Mesenchymal stem cell (in vitro differentiated cells and primary cell): ENCODE results near the gene DRD2.
A peak's percentile ranks its signal among the peaks of the same experiment; 100 is the strongest.

ENCODE experiments used
- DNase-seq: peaks from one replicate; pipeline ENCODE4 v3.0.0-alpha.2; 2013
- H2AFZ ChIP-seq: one replicate; pipeline ENCODE4 v1.6.1; 2013; ENCODE audit warnings: low read depth, mild to moderate bottlenecking, control low read depth, inconsistent platforms, low read length, moderate library complexity
- H2AK5ac ChIP-seq: 2 replicates; pipeline ENCODE4 v1.6.1; 2013; ENCODE audit warnings: low read length, moderate library complexity, mild to moderate bottlenecking, inconsistent platforms; ENCODE audit not compliant: severe bottlenecking
- H2BK120ac ChIP-seq: one replicate; pipeline ENCODE4 v1.6.1; 2013; ENCODE audit warnings: low read depth, mild to moderate bottlenecking, inconsistent platforms, low read length, moderate library complexity
- H2BK12ac ChIP-seq, 2 experiments: one replicate each; pipeline ENCODE4 v1.6.1; 2013; ENCODE audit warnings: inconsistent platforms in 2 of 2, low read length in 2 of 2, mild to moderate bottlenecking in 2 of 2, moderate library complexity in 2 of 2, control low read depth in 1 of 2
- H2BK15ac ChIP-seq: one replicate; pipeline ENCODE4 v1.6.1; 2013; ENCODE audit warnings: mild to moderate bottlenecking, low read depth, inconsistent platforms; ENCODE audit not compliant: poor library complexity, severe bottlenecking
- H2BK5ac ChIP-seq: 2 replicates; pipeline ENCODE4 v1.6.1; 2013; ENCODE audit warnings: low read depth, mild to moderate bottlenecking, low read length, control low read depth, inconsistent platforms; ENCODE audit not compliant: poor library complexity, severe bottlenecking
- H3K14ac ChIP-seq, 2 experiments: one replicate each; pipeline ENCODE4 v1.6.1; 2013; ENCODE audit warnings: inconsistent platforms in 2 of 2, low read length in 2 of 2, control low read depth in 1 of 2, mild to moderate bottlenecking in 1 of 2, moderate library complexity in 1 of 2
- H3K18ac ChIP-seq, 2 experiments: one replicate each; pipeline ENCODE4 v1.6.1; 2013; ENCODE audit warnings: inconsistent platforms in 2 of 2, low read length in 2 of 2, control low read depth in 1 of 2, low read depth in 1 of 2, mild to moderate bottlenecking in 1 of 2
- H3K23ac ChIP-seq, 2 experiments: one replicate each; pipeline ENCODE4 v1.6.1; 2013; ENCODE audit warnings: inconsistent platforms in 2 of 2, low read length in 2 of 2, mild to moderate bottlenecking in 2 of 2, moderate library complexity in 2 of 2, control low read depth in 1 of 2
- H3K27ac ChIP-seq: 2 replicates; pipeline ENCODE4 v1.5.1; 2013; ENCODE audit warnings: mild to moderate bottlenecking, moderate library complexity, low read length, control low read depth, inconsistent platforms; ENCODE audit not compliant: poor library complexity, severe bottlenecking
- H3K27me3 ChIP-seq, 2 experiments: 2 replicates each; pipeline versions ENCODE4 v1.6.1 to v1.7.0; 2013; ENCODE audit warnings: low read length in 2 of 2, mild to moderate bottlenecking in 2 of 2, moderate library complexity in 2 of 2, control low read depth in 1 of 2, inconsistent platforms in 1 of 2; ENCODE audit not compliant: control insufficient read depth in 1 of 2, insufficient read depth in 1 of 2
- H3K36me3 ChIP-seq, 2 experiments: 2 replicates each; pipeline versions ENCODE4 v1.6.1 to v1.7.0; 2013; ENCODE audit warnings: low read length in 2 of 2, control low read depth in 1 of 2, inconsistent platforms in 1 of 2, low read depth in 1 of 2, mild to moderate bottlenecking in 1 of 2; ENCODE audit not compliant: insufficient read depth in 2 of 2, control insufficient read depth in 1 of 2
- H3K4ac ChIP-seq, 2 experiments: one replicate each; pipeline ENCODE4 v1.6.1; 2013; ENCODE audit warnings: inconsistent platforms in 2 of 2, low read length in 2 of 2, mild to moderate bottlenecking in 2 of 2, moderate library complexity in 2 of 2, control low read depth in 1 of 2, low read depth in 1 of 2
- H3K4me1 ChIP-seq: 2 replicates; pipeline ENCODE4 v1.6.1; 2013; ENCODE audit warnings: low read depth, low read length, control low read depth; ENCODE audit not compliant: control insufficient read depth, insufficient read depth
- H3K4me2 ChIP-seq: 2 replicates; pipeline ENCODE4 v1.6.1; 2013; ENCODE audit warnings: low read length, mild to moderate bottlenecking, inconsistent platforms; ENCODE audit not compliant: poor library complexity, severe bottlenecking
- H3K4me3 ChIP-seq, 2 experiments: 2 replicates each; pipeline versions ENCODE4 v1.5.1 to v1.7.0; 2013; ENCODE audit warnings: low read length in 2 of 2, mild to moderate bottlenecking in 2 of 2, control low read depth in 1 of 2, low read depth in 1 of 2; ENCODE audit not compliant: insufficient read depth in 1 of 2
- H3K79me1 ChIP-seq: replicated peaks from 2 replicates; pipeline ENCODE4 v1.6.1; 2013; ENCODE audit warnings: mild to moderate bottlenecking, control low read depth, low read length, inconsistent platforms; ENCODE audit not compliant: poor library complexity, severe bottlenecking
- H3K9ac ChIP-seq: 2 replicates; pipeline ENCODE4 v1.7.0; 2013; ENCODE audit warnings: mild to moderate bottlenecking, low read length, moderate library complexity
- H3K9me3 ChIP-seq: 2 replicates; pipeline ENCODE4 v1.7.0; 2013; ENCODE audit warnings: mild to moderate bottlenecking, low read length; ENCODE audit not compliant: control insufficient read depth
- H4K8ac ChIP-seq: one replicate; pipeline ENCODE4 v1.6.1; 2013; ENCODE audit warnings: inconsistent platforms, mild to moderate bottlenecking, low read length, moderate library complexity
- H4K91ac ChIP-seq: one replicate; pipeline ENCODE4 v1.6.1; 2013; ENCODE audit warnings: mild to moderate bottlenecking, low read length, inconsistent platforms
- WGBS: methylation state at CpG from one replicate; pipeline ENCODE4 v1.1.7; 2013; ENCODE audit warnings: mixed read lengths; 5-methylcytosine and 5-hydroxymethylcytosine counted together

The DRD2 gene

GRCh38 chr11:113373306-113373705 is 101.9 kb downstream of the DRD2 start:
- Histone ChIP-seq H2AK5ac (no peak overlapping the region), H2AFZ (no peak overlapping the region), H2BK12ac (no peak overlapping the region), H3K27ac (no peak overlapping the region), H2BK120ac (no peak overlapping the region), H4K91ac (no peak overlapping the region), H3K36me3 (peaks cover 2 to 3% of the 10 kb centered on the region in 2 experiments), H3K4me2 (no peak overlapping the region), H3K79me1 (no peaks in the 10 kb centered on the region), H3K9me3 (no peaks in the 10 kb centered on the region), H3K4me3 (no peak overlapping the region), H3K9ac (no peak overlapping the region), H4K8ac (no peak overlapping the region), H2BK15ac (no peak overlapping the region), H2BK5ac (no peak overlapping the region), H3K23ac (no peak overlapping the region), H3K4ac (no peak overlapping the region), H3K4me1 (no peaks in the 10 kb centered on the region), H3K27me3 (peaks cover 0 to 11% of the 10 kb centered on the region in 2 experiments), H3K18ac (no peak overlapping the region), H3K14ac (no peak overlapping the region)
- 45% methylated on average over 3 of the region's 3 CpGs for WGBS
- DNase-seq, result peak; percentile 41

- WGBS, result no CpG with 5 or more reads among the region's 4 CpGs
- no peaks in the 10 kb centered on the region for H3K9me3 ChIP-seq
- H3K9ac ChIP-seq, result no peak overlapping the region
Observed at GRCh38 chr11:113372309-113372708, 102.9 kb downstream of the DRD2 start.

GRCh38 chr11:113370634-113371033 is 104.6 kb downstream of the DRD2 start:
- Histone ChIP-seq H3K79me1 (no peaks in the 10 kb centered on the region), H4K91ac (no peak overlapping the region), H3K18ac (no peak overlapping the region), H2BK5ac (no peak overlapping the region), H2AFZ (no peak overlapping the region), H3K9me3 (no peaks in the 10 kb centered on the region), H3K4me1 (no peaks in the 10 kb centered on the region), H3K27me3 (no peaks in the 10 kb centered on the region), H3K4ac (no peak overlapping the region), H4K8ac (no peak overlapping the region), H2BK120ac (no peak overlapping the region), H2BK15ac (no peak overlapping the region), H3K4me3 (no peak overlapping the region), H3K23ac (no peak overlapping the region), H3K27ac (no peak overlapping the region), H3K4me2 (no peak overlapping the region), H2BK12ac (no peak overlapping the region), H2AK5ac (no peak overlapping the region), H3K36me3 (peaks cover 12 to 15% of the 10 kb centered on the region in 2 experiments), H3K9ac (no peak overlapping the region), H3K14ac (no peak overlapping the region)
- DNase-seq, result no peak
- 90% methylated on average over 5 of the region's 5 CpGs for WGBS

More at GRCh38 chr11:113372309-113372708, 102.9 kb downstream of the DRD2 start:
- Histone ChIP-seq H2BK120ac (no peak overlapping the region), H3K14ac (no peak overlapping the region), H3K4me3 (no peak overlapping the region), H3K36me3 (peaks cover 6% of the 10 kb centered on the region in 2 experiments), H2BK15ac (no peak overlapping the region), H4K91ac (no peak overlapping the region), H3K23ac (no peak overlapping the region), H2BK12ac (no peak overlapping the region), H3K27ac (no peak overlapping the region), H3K18ac (no peak overlapping the region), H3K4ac (no peak overlapping the region), H2AFZ (no peak overlapping the region), H3K79me1 (no peaks in the 10 kb centered on the region), H2AK5ac (no peak overlapping the region), H3K27me3 (peaks cover 0 to 2% of the 10 kb centered on the region in 2 experiments), H3K4me1 (no peaks in the 10 kb centered on the region), H2BK5ac (no peak overlapping the region), H4K8ac (no peak overlapping the region), H3K4me2 (no peak overlapping the region)
- no peak for DNase-seq

- Histone ChIP-seq H3K79me1 (no peaks in the 10 kb centered on the region), H3K4ac (no peak overlapping the region), H3K9ac (no peak overlapping the region), H3K36me3 (peaks cover 22 to 26% of the 10 kb centered on the region in 2 experiments), H2AFZ (no peak overlapping the region), H4K91ac (no peak overlapping the region), H3K4me3 (no peak overlapping the region), H2BK12ac (no peak overlapping the region), H2BK15ac (no peak overlapping the region), H3K27ac (no peak overlapping the region), H3K18ac (no peak overlapping the region), H2BK120ac (no peak overlapping the region), H3K4me1 (no peaks in the 10 kb centered on the region), H3K4me2 (no peak overlapping the region), H3K14ac (no peak overlapping the region), H2BK5ac (no peak overlapping the region), H4K8ac (no peak overlapping the region), H2AK5ac (no peak overlapping the region), H3K27me3 (no peaks in the 10 kb centered on the region), H3K23ac (no peak overlapping the region), H3K9me3 (no peaks in the 10 kb centered on the region)
- DNase-seq, result no peak
- 27% methylated on average over 1 of the region's 3 CpGs for WGBS
Observed at GRCh38 chr11:113369411-113369810, 105.8 kb downstream of the DRD2 start.
